ENCODE data around the gene SLC9A1. TPM values are rescaled to one million over a fixed set of nuclear protein-coding genes. Genes with fewer than 3 reads are reported as not detected.
A peak's percentile ranks its signal among the peaks of the same experiment; 100 is the strongest.

The SLC9A1 gene
- total RNA-seq, 1 donor from 2014 or later = 54.6 TPM

DNA sequence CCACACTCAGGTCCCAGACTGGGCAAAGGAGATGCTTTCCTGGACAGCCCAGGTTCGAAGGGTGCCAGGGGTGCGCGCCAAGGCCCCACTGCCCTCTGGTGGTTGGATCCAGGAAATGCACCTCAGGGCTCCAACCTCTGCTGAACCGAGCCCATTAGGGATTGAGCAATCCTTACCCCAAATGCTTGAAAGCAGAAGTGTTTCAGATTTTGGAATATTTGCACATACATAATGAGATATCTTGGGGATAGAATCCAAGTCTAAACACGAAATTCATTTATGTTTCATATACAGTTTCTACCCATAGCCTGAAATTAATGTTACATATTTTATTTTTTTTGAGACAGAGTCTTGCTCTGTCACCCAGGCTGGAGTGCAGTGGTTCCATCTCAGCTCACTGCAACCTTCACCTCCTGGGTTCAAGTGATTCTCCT, 57.4 kb downstream of the SLC9A1 start:
- no peak for DNase-seq (ENCODE audit: low spot score)
- TF ChIP-seq, protein P1, sequence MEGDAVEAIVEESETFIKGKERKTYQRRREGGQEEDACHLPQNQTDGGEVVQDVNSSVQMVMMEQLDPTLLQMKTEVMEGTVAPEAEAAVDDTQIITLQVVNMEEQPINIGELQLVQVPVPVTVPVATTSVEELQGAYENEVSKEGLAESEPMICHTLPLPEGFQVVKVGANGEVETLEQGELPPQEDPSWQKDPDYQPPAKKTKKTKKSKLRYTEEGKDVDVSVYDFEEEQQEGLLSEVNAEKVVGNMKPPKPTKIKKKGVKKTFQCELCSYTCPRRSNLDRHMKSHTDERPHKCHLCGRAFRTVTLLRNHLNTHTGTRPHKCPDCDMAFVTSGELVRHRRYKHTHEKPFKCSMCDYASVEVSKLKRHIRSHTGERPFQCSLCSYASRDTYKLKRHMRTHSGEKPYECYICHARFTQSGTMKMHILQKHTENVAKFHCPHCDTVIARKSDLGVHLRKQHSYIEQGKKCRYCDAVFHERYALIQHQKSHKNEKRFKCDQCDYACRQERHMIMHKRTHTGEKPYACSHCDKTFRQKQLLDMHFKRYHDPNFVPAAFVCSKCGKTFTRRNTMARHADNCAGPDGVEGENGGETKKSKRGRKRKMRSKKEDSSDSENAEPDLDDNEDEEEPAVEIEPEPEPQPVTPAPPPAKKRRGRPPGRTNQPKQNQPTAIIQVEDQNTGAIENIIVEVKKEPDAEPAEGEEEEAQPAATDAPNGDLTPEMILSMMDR (IDR thresholded peaks at IDR 0.05) = peak; percentile 99
- no peak overlapping the region for H3K27ac Mint-ChIP-seq (ENCODE audit: unreplicated experiment)
- no peaks in the 10 kb centered on the region for H3K27me3 Mint-ChIP-seq (ENCODE audit: low read depth)
- no peaks in the 10 kb centered on the region for H3K9me3 Mint-ChIP-seq (ENCODE audit: low read depth)
- H3K4me1 Mint-ChIP-seq (ENCODE audit: low read depth) = peaks cover 28% of the 10 kb centered on the region
- H3K4me3 Mint-ChIP-seq (ENCODE audit: unreplicated experiment) = no peak overlapping the region
- H3K36me3 Mint-ChIP-seq (ENCODE audit: low read depth) = no peaks in the 10 kb centered on the region

DNA sequence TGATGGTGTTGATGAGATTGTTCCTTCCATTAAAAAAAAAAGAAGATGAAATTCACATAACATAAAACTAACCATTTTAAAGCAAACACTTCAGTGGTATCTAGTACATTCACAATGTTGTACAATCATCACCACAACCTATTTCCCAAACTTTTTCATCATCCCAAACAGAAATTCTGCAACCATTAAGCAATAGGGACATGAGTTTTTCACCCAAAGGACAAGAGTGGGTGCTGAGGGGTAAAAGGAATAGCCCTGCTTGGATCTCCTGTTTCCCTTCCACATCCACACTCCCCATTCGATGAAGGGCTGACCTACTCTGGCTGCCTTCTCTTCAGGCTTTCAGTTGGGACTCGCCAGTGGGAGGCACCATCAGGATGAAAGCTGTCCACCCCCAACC, 59.3 kb downstream of the SLC9A1 start:
- Mint-ChIP-seq H3K27me3 (ENCODE audit: low read depth) (no peaks in the 10 kb centered on the region), H3K36me3 (ENCODE audit: low read depth) (no peaks in the 10 kb centered on the region), H3K27ac (ENCODE audit: unreplicated experiment) (no peak overlapping the region), H3K9me3 (ENCODE audit: low read depth) (no peaks in the 10 kb centered on the region), H3K4me1 (ENCODE audit: low read depth) (peaks cover 28% of the 10 kb centered on the region), H3K4me3 (ENCODE audit: unreplicated experiment) (no peak overlapping the region)
- DNase-seq (ENCODE audit: low spot score) = no peak
- TF ChIP-seq, protein P1 (IDR thresholded peaks at IDR 0.05) = no peak

DNA sequence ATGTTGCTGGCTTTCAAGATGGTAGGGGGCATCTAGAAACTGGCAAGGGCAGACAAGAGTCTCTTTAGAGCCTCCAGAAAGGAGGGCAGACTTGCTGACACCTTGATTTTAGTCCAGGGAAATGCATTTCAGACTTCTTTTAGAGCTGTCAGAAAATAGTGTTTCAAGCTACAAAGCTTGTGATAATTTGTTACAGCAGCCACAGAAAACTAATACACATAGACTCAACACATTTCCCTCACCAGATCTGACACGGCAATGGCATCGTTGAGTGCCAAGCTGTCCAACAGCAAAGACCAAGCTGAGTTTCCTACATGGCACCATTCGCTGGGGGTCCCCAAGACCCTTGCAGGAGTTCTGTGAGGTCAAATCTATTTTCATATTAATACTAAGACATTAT, 62.0 kb downstream of the SLC9A1 start:
- no peak overlapping the region for H3K27ac Mint-ChIP-seq (ENCODE audit: unreplicated experiment)
- H3K4me3 Mint-ChIP-seq (ENCODE audit: unreplicated experiment) = no peak overlapping the region
- H3K27me3 Mint-ChIP-seq (ENCODE audit: low read depth) = no peaks in the 10 kb centered on the region

DNA sequence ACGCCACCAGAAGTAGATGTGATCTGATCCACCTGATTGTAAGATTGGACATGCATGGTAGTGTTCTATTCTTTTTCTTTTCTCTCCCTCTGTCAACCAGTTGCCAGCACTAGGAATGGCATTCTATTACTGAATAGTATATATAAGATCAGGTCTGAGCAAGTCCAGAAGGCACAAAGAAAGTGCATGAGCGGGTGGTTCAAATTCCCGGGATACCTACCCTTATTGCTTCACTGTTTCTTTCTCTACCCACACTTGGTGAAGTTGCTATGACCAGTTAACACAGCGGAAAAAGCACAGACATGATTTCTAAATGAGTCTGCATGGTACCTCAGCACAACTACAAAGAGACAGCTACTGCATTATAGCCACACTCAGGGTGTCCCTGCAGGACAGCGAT, 64.0 kb downstream of the SLC9A1 start:
- no peak overlapping the region for H3K4me3 Mint-ChIP-seq (ENCODE audit: unreplicated experiment)
- no peaks in the 10 kb centered on the region for H3K27me3 Mint-ChIP-seq (ENCODE audit: low read depth)
- H3K9me3 Mint-ChIP-seq (ENCODE audit: low read depth) = no peaks in the 10 kb centered on the region
- H3K27ac Mint-ChIP-seq (ENCODE audit: unreplicated experiment) = no peak overlapping the region
- DNase-seq (ENCODE audit: low spot score) = no peak
- no peaks in the 10 kb centered on the region for H3K4me1 Mint-ChIP-seq (ENCODE audit: low read depth)
- TF ChIP-seq, protein P1 (IDR thresholded peaks at IDR 0.05) = no peak
- no peaks in the 10 kb centered on the region for H3K36me3 Mint-ChIP-seq (ENCODE audit: low read depth)

More for the DNA sequence above, 62.0 kb downstream of the SLC9A1 start:
- H3K36me3 Mint-ChIP-seq (ENCODE audit: low read depth) = no peaks in the 10 kb centered on the region
- H3K9me3 Mint-ChIP-seq (ENCODE audit: low read depth) = no peaks in the 10 kb centered on the region
- no peak for DNase-seq (ENCODE audit: low spot score)
- H3K4me1 Mint-ChIP-seq (ENCODE audit: low read depth) = peaks cover 6% of the 10 kb centered on the region
- TF ChIP-seq, protein P1 (IDR thresholded peaks at IDR 0.05) = no peak

DNA sequence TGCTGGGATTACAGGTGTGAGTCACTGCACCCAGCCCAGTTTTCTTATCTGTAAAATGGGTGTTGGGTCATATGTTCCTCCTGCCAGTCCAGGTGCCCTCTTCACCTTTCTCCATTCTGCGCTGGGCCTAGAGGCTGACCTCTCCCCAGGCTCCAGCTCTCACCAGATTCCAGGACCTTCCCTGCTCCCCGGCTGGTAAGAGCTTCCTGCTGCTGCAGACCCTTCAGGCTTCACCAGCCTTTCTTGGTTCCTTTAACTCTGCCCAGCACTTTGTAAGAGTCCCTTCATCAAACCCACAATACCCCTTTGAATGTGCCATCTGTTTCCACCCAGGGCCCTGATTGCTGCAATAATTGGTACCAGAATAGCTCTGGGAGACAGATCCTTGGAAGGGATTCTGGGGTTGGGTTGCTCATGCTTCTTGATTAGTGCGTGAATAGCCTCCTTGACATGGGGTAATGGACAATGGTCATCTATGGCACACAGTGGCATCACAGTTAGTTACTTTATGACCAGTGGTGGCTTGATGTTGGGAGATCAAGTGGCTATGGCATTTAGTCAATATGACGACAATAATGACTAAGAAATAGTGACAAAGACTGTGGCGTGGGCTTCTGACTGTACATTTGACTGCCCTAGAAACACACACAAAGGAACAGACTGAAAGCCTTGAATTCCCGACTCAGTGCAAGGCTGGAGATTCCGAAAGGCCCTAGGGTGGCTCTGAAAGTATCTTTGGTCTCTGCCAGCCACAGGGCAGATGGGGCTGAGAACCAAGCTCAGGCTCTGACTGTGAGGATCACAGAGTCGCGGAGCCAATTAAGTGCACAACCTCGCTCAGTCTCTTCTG, 67.3 kb downstream of the SLC9A1 start:
- H3K27me3 Mint-ChIP-seq (ENCODE audit: low read depth) = no peaks in the 10 kb centered on the region
- TF ChIP-seq, protein P1 (IDR thresholded peaks at IDR 0.05) = no peak
- H3K27ac Mint-ChIP-seq (ENCODE audit: unreplicated experiment) = no peak overlapping the region
- peaks cover 3% of the 10 kb centered on the region for H3K36me3 Mint-ChIP-seq (ENCODE audit: low read depth)
- H3K4me3 Mint-ChIP-seq (ENCODE audit: unreplicated experiment) = no peak overlapping the region
- peaks cover 18% of the 10 kb centered on the region for H3K9me3 Mint-ChIP-seq (ENCODE audit: low read depth)
- no peak for DNase-seq (ENCODE audit: low spot score)
- H3K4me1 Mint-ChIP-seq (ENCODE audit: low read depth) = no peaks in the 10 kb centered on the region
